H1 (cell line): ENCODE data around the gene SYTL1. TPM values are rescaled to one million over a fixed set of nuclear protein-coding genes. Genes with fewer than 3 reads are reported as not detected.
A peak's percentile ranks its signal among the peaks of the same experiment; 100 is the strongest.

ENCODE experiments used
- CTCF ChIA-PET: fragments of 300-600 bp; sonication (Branson Sonifier 250); formaldehyde crosslinking; loops from one replicate; lab custom pipeline; 2021; ENCODE audit not compliant: partially characterized antibody; lab: Charles Lee
- POLR2A ChIA-PET: fragments of 300-600 bp; sonication (Branson Sonifier 250); formaldehyde crosslinking; loops from one replicate; lab custom pipeline; 2021; ENCODE audit warnings: inconsistent platforms; ENCODE audit not compliant: partially characterized antibody; lab: Charles Lee
- DNase-seq, 2 experiments: peaks; one replicate each; pipeline versions ENCODE4 v3.0.0 to v3.0.0-alpha.2; 2010 to 2022; ENCODE audit warnings: low spot score in 2 of 2, low read depth in 1 of 2, mixed read lengths in 1 of 2
- FAIRE-seq: peaks from 2 replicates; lab custom pipeline; 2011; peaks lifted over from hg19 to GRCh38; lab: Jason Lieb, UNC
- H2AFZ ChIP-seq: 2 replicates; pipeline ENCODE4 v1.8.1; 2012; ENCODE audit warnings: low read length, inconsistent platforms
- H2AK5ac ChIP-seq: 2 replicates; pipeline ENCODE4 v1.6.1; 2013; ENCODE audit warnings: low read depth, low read length
- H2BK120ac ChIP-seq: replicated peaks from 2 replicates; pipeline ENCODE3; 2013; ENCODE audit warnings: low read depth, low read length, inconsistent platforms
- H2BK12ac ChIP-seq: 2 replicates; pipeline ENCODE4 v1.6.1; 2013; ENCODE audit warnings: low read depth, low read length
- H2BK15ac ChIP-seq: 2 replicates; pipeline ENCODE4 v1.6.1; 2013; ENCODE audit warnings: low read length
- H2BK20ac ChIP-seq: 2 replicates; pipeline ENCODE4 v1.6.1; 2013; ENCODE audit warnings: low read length
- H2BK5ac ChIP-seq: 2 replicates; pipeline ENCODE4 v1.6.1; 2013; ENCODE audit warnings: low read depth, low read length
- H3K14ac ChIP-seq: 2 replicates; pipeline ENCODE4 v1.6.1; 2013; ENCODE audit warnings: inconsistent platforms; ENCODE audit not compliant: insufficient read length
- H3K18ac ChIP-seq: 2 replicates; pipeline ENCODE4 v1.6.1; 2013; ENCODE audit warnings: low read length; ENCODE audit errors: extremely low read depth
- H3K23ac ChIP-seq: 2 replicates; pipeline ENCODE4 v1.6.1; 2013; ENCODE audit warnings: inconsistent platforms; ENCODE audit not compliant: insufficient read length
- H3K23me2 ChIP-seq: 2 replicates; pipeline ENCODE4 v1.6.1; 2013; ENCODE audit warnings: low read depth, low read length
- H3K27ac ChIP-seq: 2 replicates; pipeline ENCODE4 v1.6.1; 2011; ENCODE audit warnings: low read depth, low read length, inconsistent platforms
- H3K27me3 ChIP-seq, 4 experiments: replicated peaks in 1 of 4; 1 replicate in 1 of 4; 2 replicates in 3 of 4; pipeline versions ENCODE4 v1.6.1 to v1.8.1; 2011 to 2013; ENCODE audit warnings: low read length in 3 of 4, mild to moderate bottlenecking in 3 of 4, inconsistent platforms in 2 of 4, mixed read lengths in 2 of 4, moderate library complexity in 1 of 4; ENCODE audit not compliant: control insufficient read depth in 3 of 4, insufficient read depth in 3 of 4; ENCODE audit errors: extremely low read depth in 1 of 4
- H3K36me3 ChIP-seq, 4 experiments: 2 replicates each; pipeline versions ENCODE4 v1.6.1 to v1.8.1; 2011 to 2013; ENCODE audit warnings: mild to moderate bottlenecking in 4 of 4, low read length in 3 of 4, moderate library complexity in 2 of 4, control low read depth in 1 of 4, inconsistent platforms in 1 of 4; ENCODE audit not compliant: insufficient read depth in 4 of 4, control insufficient read depth in 2 of 4
- H3K4ac ChIP-seq: replicated peaks from 2 replicates; pipeline ENCODE3; 2013; ENCODE audit warnings: low read length, low read depth, mixed read lengths, inconsistent platforms; ENCODE audit not compliant: insufficient read length
- H3K4me1 ChIP-seq, 4 experiments: replicated peaks in 1 of 4; 1 replicate in 1 of 4; 2 replicates in 3 of 4; pipeline versions ENCODE4 v1.6.1 to v1.8.1; 2011 to 2013; ENCODE audit warnings: low read length in 3 of 4, inconsistent platforms in 2 of 4, mixed read lengths in 1 of 4; ENCODE audit not compliant: insufficient read depth in 4 of 4, control insufficient read depth in 3 of 4
- H3K4me2 ChIP-seq, 2 experiments: 2 replicates each; pipeline versions ENCODE4 v1.6.1 to v1.8.1; 2011 to 2013; ENCODE audit warnings: low read depth in 2 of 2, low read length in 2 of 2, control low read depth in 1 of 2, inconsistent platforms in 1 of 2, mild to moderate bottlenecking in 1 of 2; ENCODE audit not compliant: insufficient read depth in 1 of 2
- H3K4me3 ChIP-seq, 4 experiments: fragments of 200-600, 300-600 bp in 1 of 4; sonication (generic), shearing (Covaris generic), sonication (Bioruptor Twin) in 1 of 4; 2 replicates each; pipeline versions ENCODE4 v1.5.1 to v1.8.1; 2011 to 2016; ENCODE audit warnings: low read length in 4 of 4, low read depth in 3 of 4, control low read depth in 2 of 4, inconsistent platforms in 2 of 4, mild to moderate bottlenecking in 2 of 4, mixed read lengths in 1 of 4, moderate library complexity in 1 of 4; ENCODE audit not compliant: insufficient read depth in 2 of 4; ENCODE audit errors: extremely low read depth in 1 of 4
- H3K56ac ChIP-seq: replicated peaks from 2 replicates; pipeline ENCODE3; 2013; ENCODE audit warnings: low read depth, mild to moderate bottlenecking, mixed read lengths, low read length, inconsistent platforms; ENCODE audit not compliant: insufficient read length
- H3K79me1 ChIP-seq: 2 replicates; pipeline ENCODE4 v1.6.1; 2013; ENCODE audit warnings: low read depth, low read length, control low read depth
- H3K79me2 ChIP-seq, 2 experiments: 2 replicates each; pipeline versions ENCODE4 v1.6.1 to v1.8.1; 2012 to 2013; ENCODE audit warnings: low read length in 2 of 2, mild to moderate bottlenecking in 2 of 2, inconsistent platforms in 1 of 2; ENCODE audit not compliant: insufficient read depth in 2 of 2, control insufficient read depth in 1 of 2
- H3K9ac ChIP-seq, 4 experiments: replicated peaks in 1 of 4; 1 replicate in 1 of 4; 2 replicates in 3 of 4; pipeline versions ENCODE4 v1.6.1 to v1.8.1; 2011 to 2013; ENCODE audit warnings: low read depth in 3 of 4, low read length in 3 of 4, control low read depth in 2 of 4, mild to moderate bottlenecking in 2 of 4, moderate library complexity in 2 of 4, inconsistent platforms in 1 of 4; ENCODE audit errors: extremely low read depth in 1 of 4
- H3K9me3 ChIP-seq, 2 experiments: 2 replicates each; pipeline versions ENCODE4 v1.6.1 to v1.8.1; 2012 to 2013; ENCODE audit warnings: mild to moderate bottlenecking in 2 of 2, moderate library complexity in 2 of 2, control low read depth in 1 of 2, inconsistent platforms in 1 of 2, low read depth in 1 of 2, low read length in 1 of 2, mixed read lengths in 1 of 2; ENCODE audit not compliant: insufficient read depth in 2 of 2
- H4K20me1 ChIP-seq, 2 experiments: replicated peaks in 1 of 2; 2 replicates each; pipeline versions ENCODE3 to v1.8.1; 2011 to 2013; ENCODE audit warnings: inconsistent platforms in 2 of 2, low read length in 2 of 2, mild to moderate bottlenecking in 1 of 2; ENCODE audit not compliant: insufficient read depth in 2 of 2, control insufficient read depth in 1 of 2
- H4K5ac ChIP-seq: 2 replicates; pipeline ENCODE4 v1.6.1; 2013; ENCODE audit warnings: low read length, low read depth, mixed read lengths, inconsistent platforms; ENCODE audit not compliant: insufficient read length
- H4K8ac ChIP-seq: 2 replicates; pipeline ENCODE4 v1.8.0; 2013; ENCODE audit warnings: mild to moderate bottlenecking, moderate library complexity, low read length, inconsistent platforms; ENCODE audit not compliant: insufficient read depth; ENCODE audit errors: extremely low read depth
- H4K91ac ChIP-seq: replicated peaks from 2 replicates; pipeline ENCODE3; 2013; ENCODE audit warnings: low read length, mixed read lengths, inconsistent platforms; ENCODE audit not compliant: insufficient read length
- FOSL1 ChIP-seq: IDR thresholded peaks from 2 replicates; pipeline ENCODE4 v1.6.1; 2011; ENCODE audit warnings: mild to moderate bottlenecking, low read depth, low read length, moderate library complexity; ENCODE audit not compliant: insufficient read depth
- SP4 ChIP-seq: IDR thresholded peaks from 2 replicates; pipeline ENCODE4 v1.6.1; 2012; ENCODE audit warnings: low read length, inconsistent platforms
- WGBS, 2 experiments: shearing (Covaris generic) in 1 of 2; methylation state at CpG; one replicate each; pipeline versions ENCODE4 v1.1.6 to v1.1.7; 2013 to 2015; ENCODE audit warnings: low lambda C conversion rate in 2 of 2, mixed read lengths in 2 of 2, inconsistent platforms in 1 of 2, low coverage in 1 of 2, missing lambda C conversion rate in 1 of 2; ENCODE audit not compliant: insufficient replicate concordance in 2 of 2, insufficient coverage in 1 of 2, insufficient read length in 1 of 2; ENCODE audit errors: extremely low coverage in 1 of 2, missing lambda C conversion rate in 1 of 2; 5-methylcytosine and 5-hydroxymethylcytosine counted together
- polyA plus RNA-seq, 7 experiments: library from polyadenylated mRNA; depleted of rRNA in 3 of 7; stranded (reverse) in 5 of 7; unstranded in 2 of 7; fragments of >200 nt in 5 of 7; fragments of 200-250 nt in 2 of 7; gene quantifications; 1 replicate in 5 of 7; 2 replicates in 1 of 7; 4 replicates in 1 of 7; pipeline versions ENCODE4 v1.2.1 to v1.2.3, GENCODE V29; 2011 to 2013; ENCODE audit warnings: missing spikeins in 2 of 7, mixed read lengths in 2 of 7
- total RNA-seq: library from RNA; stranded (reverse); fragmentation: NEBNext Ultra II Directional; extraction: Animal tissue kit (Norgen Biotek cat#: 25700); gene quantifications from 2 replicates; pipeline ENCODE4 v1.2.1, GENCODE V29; 2021

Gene SYTL1
- total and polyA plus RNA-seq, 2 of the 8 experiments (the other 6 are each of a cell fraction or from before 2014, with no cell fraction given) = 6.4 to 19.5 TPM

- no peak overlapping the region for H3K9ac ChIP-seq
- ChIA-PET POLR2A (interaction anchor here (1.3 to 1.6 kb wide), 4 partner anchors 41 to 213 kb away, joined by 3 to 5 read pairs (median 3); no protein-coding TSS in a partner anchor), CTCF (interaction anchor here (0.7 to 37.8 kb wide), 36 partner anchors 6 to 321 kb away, joined by 3 to 863 read pairs (median 5); partner anchors contain the start of genes FCN3, GPR3, MAP3K6 and SYTL1)
- TF ChIP-seq FOSL1 (no peak), SP4 (no peak)
- no peak overlapping the region for H4K5ac ChIP-seq
- 96% methylated on average over 9 of the region's 9 CpGs; no CpG with 5 or more reads in 1 of the 2 experiments for WGBS, 2 experiments
- no peak overlapping the region for H3K56ac ChIP-seq
- H2BK15ac ChIP-seq = peak overlapping the region; percentile 97; the same call in 1 of the 2 replicates
- no peak overlapping the region for H3K14ac ChIP-seq
- peak overlapping the region; percentile 29; the same call in 1 of the 2 replicates for H2AK5ac ChIP-seq
- peaks cover 13% of the 10 kb centered on the region for H3K23me2 ChIP-seq
- H4K20me1 ChIP-seq = peaks cover 2 to 6% of the 10 kb centered on the region in 2 experiments
- H2AFZ ChIP-seq = no peak overlapping the region
- H3K27ac ChIP-seq = no peak overlapping the region
- H3K4me3 ChIP-seq = no peak overlapping the region
- H3K23ac ChIP-seq = no peak overlapping the region
- FAIRE-seq = no peak
- no peak overlapping the region for H2BK20ac ChIP-seq
- H2BK12ac ChIP-seq = 0 out of 2 replicates have a peak overlapping the region, but pooled peaks have one; percentile 1
- H3K9me3 ChIP-seq = no peaks in the 10 kb centered on the region
- no peaks in the 10 kb centered on the region for H3K79me1 ChIP-seq
- H3K79me2 ChIP-seq = no peaks in the 10 kb centered on the region
- H4K91ac ChIP-seq = no peak overlapping the region
- peak overlapping the region; percentile 3 for H3K4ac ChIP-seq
- no peak overlapping the region for H3K18ac ChIP-seq
- H3K4me1 ChIP-seq = peaks cover 0 to 27% (median 15%) of the 10 kb centered on the region in 4 experiments; a peak in 6 of 7 replicates
- no peaks in the 10 kb centered on the region for H3K27me3 ChIP-seq
- no peak for DNase-seq
- H3K4me2 ChIP-seq = no peak overlapping the region
- H2BK120ac ChIP-seq = no peak overlapping the region
- H4K8ac ChIP-seq = no peak overlapping the region
- no peaks in the 10 kb centered on the region for H3K36me3 ChIP-seq
- 0 out of 2 replicates have a peak overlapping the region, but pooled peaks have one; percentile 24 for H2BK5ac ChIP-seq
Measured at GRCh38 chr1:27394282-27394658, 52.4 kb downstream of the SYTL1 start.
